K562 (cell line): ENCODE measurements around the gene OSCP1. TPM values are rescaled to one million over a fixed set of nuclear protein-coding genes. Genes with fewer than 3 reads are reported as not detected.
A peak's percentile ranks its signal among the peaks of the same experiment; 100 is the strongest.

Experiments
- CBX2 ChIP-seq: fragments of 200-600 bp; sonication (generic); IDR thresholded peaks from one replicate; pipeline ENCODE4 v1.6.1; 2012; ENCODE audit warnings: mild to moderate bottlenecking, low read length, inconsistent platforms; ENCODE audit not compliant: insufficient read depth, poor library complexity, severe bottlenecking
- KDM1A ChIP-seq, 2 experiments: fragments of 450-650 bp; IDR thresholded peaks; 2 replicates each; pipeline ENCODE4 v1.6.1; 2016; ENCODE audit warnings: mild to moderate bottlenecking in 2 of 2
- MAZ ChIP-seq, 2 experiments: fragments of 450-650 bp in 1 of 2; sonication (generic) in 1 of 2; formaldehyde crosslinking; IDR thresholded peaks in 1 of 2; conservative IDR thresholded peaks in 1 of 2; 2 replicates each; pipeline versions ENCODE4 v1.4.0 to v1.5.0; 2020; ENCODE audit warnings: mild to moderate bottlenecking in 1 of 2, missing genetic modification reagents in 1 of 2
- PCBP2 ChIP-seq: fragments of 200-400 bp; formaldehyde crosslinking; IDR thresholded peaks from 2 replicates; pipeline ENCODE4 v1.6.1; 2018; ENCODE audit warnings: low read length, low read depth, mild to moderate bottlenecking, moderate library complexity; ENCODE audit not compliant: poor library complexity, severe bottlenecking
- RREB1 ChIP-seq: fragments of 250-450 bp; sonication (Bioruptor Pico); IDR thresholded peaks from 2 replicates; pipeline ENCODE4 v1.4.0; 2020
- ZBTB5 ChIP-seq: fragments of 450-650 bp; IDR thresholded peaks from 2 replicates; pipeline ENCODE4 v1.6.1; 2017; ENCODE audit warnings: antibody characterized with exemption
- ZNF197 ChIP-seq: fragments of 200-800 bp; sonication (Bioruptor generic); IDR thresholded peaks from 2 replicates; pipeline ENCODE4 v1.6.1; 2016; ENCODE audit warnings: low read depth, missing genetic modification characterization, missing compliant biosample characterization
- ZNF24 ChIP-seq: fragments of 450-650 bp; IDR thresholded peaks from 2 replicates; pipeline ENCODE4 v1.6.1; 2016
- polyA plus RNA-seq, 8 experiments: library from polyadenylated mRNA; depleted of rRNA in 4 of 8; stranded (reverse) in 5 of 8; unstranded in 3 of 8; fragments of >200 nt; fragmentation: Nextera tagmentation in 2 of 8; fragmentation: Illumina TruSeq in 1 of 8; extraction: Ambion mirVana in 2 of 8; extraction: Trizol in 1 of 8; gene quantifications; 2 replicates each; pipeline versions ENCODE4 v1.2.1 to v1.2.3, GENCODE V29; 2011 to 2014; ENCODE audit warnings: inconsistent platforms in 1 of 8, missing spikeins in 1 of 8
- total RNA-seq, 7 experiments: library from RNA; depleted of rRNA in 6 of 7; stranded (reverse); fragments of >200 nt in 6 of 7; fragmentation: Illumina TruSeq in 2 of 7; extraction: Trizol in 2 of 7; gene quantifications; 2 replicates each; pipeline versions ENCODE4 v1.2.1 to v1.2.3, GENCODE V29; 2011 to 2021; ENCODE audit warnings: low replicate concordance in 1 of 7

The OSCP1 gene
- total and polyA plus RNA-seq, 9 of the 15 experiments (the other 6 are each of a cell fraction or from before 2014, with no cell fraction given) = 0.15 to 0.40 (median 0.33) TPM; not detected in 5

GRCh38 chr1:36398370-36398977 lies 51.8 kb downstream of the OSCP1 start (continued):
- TF ChIP-seq RREB1 (no peak), CBX2 (no peak), ZNF197 (peak; percentile 91; the same call in 1 of the 2 replicates), MAZ (CRISPR knock-in tag; conservative IDR thresholded peaks at IDR 0.05 in 1 of 2, IDR thresholded peaks at IDR 0.05 in 1 of 2) (no peak), PCBP2 (no peak), ZBTB5 (no peak), KDM1A (IDR thresholded peaks at IDR 0.05) (no peak), ZNF24 (no peak)
